Cerebellar nuclear complex (tissue), 1 donor: ENCODE measurements around the gene KRTAP22-2.

ENCODE experiments used
- DNase-seq, 2 experiments: peaks; one replicate each; lab custom pipeline; 2025; lab: John Stamatoyannopoulos, UW

Gene KRTAP22-2

GRCh38 chr21:30590297-30590696, at the start of gene KRTAP22-2:
Gene KRTAP22-2, minus strand, starts transcription at chr21:30590397.
- DNase-seq: no peak

- DNase-seq: no peak
Measured at GRCh38 chr21:30638686-30639085, 48.5 kb upstream of the KRTAP22-2 start.

- no peak for DNase-seq
Measured at GRCh38 chr21:30634906-30635305, 44.7 kb upstream of the KRTAP22-2 start, which contains the start of gene KRTAP20-2. Gene KRTAP20-2, plus strand, starts transcription at chr21:30635206. Its CDS starts 58 bp downstream, at chr21:30635264.

- DNase-seq: no peak
Measured at GRCh38 chr21:30629200-30629599, 39.0 kb upstream of the KRTAP22-2 start.

- no peak for DNase-seq
Measured at GRCh38 chr21:30628109-30628508, 37.9 kb upstream of the KRTAP22-2 start.

GRCh38 chr21:30625449-30626165, 35.4 kb upstream of the KRTAP22-2 start:
- no peak for DNase-seq

- DNase-seq: no peak
Measured at GRCh38 chr21:30623362-30623761, 33.2 kb upstream of the KRTAP22-2 start.

GRCh38 chr21:30620522-30620921, 30.3 kb upstream of the KRTAP22-2 start, which contains the start of gene KRTAP20-4:
Gene KRTAP20-4, plus strand, starts transcription at chr21:30620627.
- no peak for DNase-seq

GRCh38 chr21:30620080-30620479, 29.9 kb upstream of the KRTAP22-2 start:
- DNase-seq: no peak

GRCh38 chr21:30616125-30616524, 25.9 kb upstream of the KRTAP22-2 start, which contains the start of gene KRTAP20-1:
Gene KRTAP20-1, plus strand, starts transcription at chr21:30616425. Its CDS starts 30 bp downstream, at chr21:30616455.
- DNase-seq: no peak

GRCh38 chr21:30615199-30615598, 25.0 kb upstream of the KRTAP22-2 start:
- no peak for DNase-seq

GRCh38 chr21:30613836-30614235, 23.6 kb upstream of the KRTAP22-2 start, which contains the start of gene KRTAP6-1:
Gene KRTAP6-1, minus strand, starts transcription at chr21:30613930. Its CDS starts 26 bp downstream, at chr21:30613904.
- no peak for DNase-seq

- no peak for DNase-seq
Measured at GRCh38 chr21:30612132-30612531, 21.9 kb upstream of the KRTAP22-2 start.

- no peak for DNase-seq
Measured at GRCh38 chr21:30605968-30606367, 15.8 kb upstream of the KRTAP22-2 start.

GRCh38 chr21:30600787-30601186, 10.6 kb upstream of the KRTAP22-2 start, which contains the start of gene KRTAP22-1:
Gene KRTAP22-1, plus strand, starts transcription at chr21:30601087.
- no peak for DNase-seq

GRCh38 chr21:30598802-30599201, 8.6 kb upstream of the KRTAP22-2 start, which contains the start of gene KRTAP6-2:
Gene KRTAP6-2, minus strand, starts transcription at chr21:30598902. Its CDS starts 28 bp downstream, at chr21:30598874.
- DNase-seq: no peak

GRCh38 chr21:30592140-30592539, 1.9 kb upstream of the KRTAP22-2 start, which contains the start of gene KRTAP6-3:
Gene KRTAP6-3, plus strand, starts transcription at chr21:30592440. Its CDS starts 6 bp downstream, at chr21:30592446.
- DNase-seq: no peak

GRCh38 chr21:30582870-30583269, 7.3 kb downstream of the KRTAP22-2 start:
- DNase-seq: no peak

GRCh38 chr21:30580132-30580531, 10.1 kb downstream of the KRTAP22-2 start:
- peak in 1 of 2 experiments; percentile 18 for DNase-seq

GRCh38 chr21:30579346-30579745, 10.9 kb downstream of the KRTAP22-2 start:
- peak in 1 of 2 experiments; percentile 67 for DNase-seq

- DNase-seq: no peak
Measured at GRCh38 chr21:30577766-30578165, 12.4 kb downstream of the KRTAP22-2 start.

GRCh38 chr21:30567617-30568016, 22.6 kb downstream of the KRTAP22-2 start:
- DNase-seq: no peak

- DNase-seq: no peak
Measured at GRCh38 chr21:30563630-30564029, 26.6 kb downstream of the KRTAP22-2 start.
